IMR-90 (cell line): ENCODE data around the gene DTL. TPM values are rescaled to one million over a fixed set of nuclear protein-coding genes. Genes with fewer than 3 reads are reported as not detected.

Source experiments
- ATAC-seq: fragments of 200-7000 bp; cut with Tn5 transposase; 2 replicates; pipeline ENCODE4 v1.9.1; 2020; ENCODE audit warnings: low read depth, mild to moderate bottlenecking, moderate library complexity
- BruUV-seq: library from RNA; stranded (reverse); fragments of 400-500 nt; replicated peaks from 2 replicates; lab custom pipeline; 2021; lab: Mats Ljungman, UMichigan
- CTCF ChIA-PET: fragments of 300-600 bp; formaldehyde crosslinking; extraction: SDS; loops from one replicate; lab custom pipeline; 2021; ENCODE audit warnings: antibody characterized with exemption; lab: Yijun Ruan, JAX
- POLR2A ChIA-PET: fragments of 300-600 bp; sonication (Branson Sonifier 250); formaldehyde crosslinking; loops from one replicate; lab custom pipeline; 2022; ENCODE audit warnings: antibody characterized with exemption; ENCODE audit not compliant: unreplicated experiment; lab: Charles Lee
- DNase-seq: peaks from one replicate; pipeline ENCODE4 v3.0.0; 2013
- H2AFZ ChIP-seq: replicated peaks from 2 replicates; pipeline ENCODE3; 2013; ENCODE audit warnings: low read length, mild to moderate bottlenecking; ENCODE audit not compliant: poor library complexity
- H2AK5ac ChIP-seq: 2 replicates; pipeline ENCODE4 v1.6.1; 2013; ENCODE audit warnings: low read depth, low read length, inconsistent platforms
- H2AK9ac ChIP-seq: replicated peaks from 2 replicates; pipeline ENCODE3; 2013; ENCODE audit warnings: mild to moderate bottlenecking, low read depth, low read length, moderate library complexity; ENCODE audit not compliant: poor library complexity
- H2BK120ac ChIP-seq: 2 replicates; pipeline ENCODE4 v1.6.1; 2013; ENCODE audit warnings: low read depth, low read length, inconsistent platforms
- H2BK15ac ChIP-seq: 3 replicates; pipeline ENCODE4 v1.6.1; 2013; ENCODE audit warnings: low read depth, low read length, inconsistent platforms
- H2BK20ac ChIP-seq: 2 replicates; pipeline ENCODE4 v1.6.1; 2013; ENCODE audit warnings: low read depth, mild to moderate bottlenecking, inconsistent platforms, low read length, moderate library complexity
- H2BK5ac ChIP-seq: 2 replicates; pipeline ENCODE4 v1.6.1; 2013; ENCODE audit warnings: mild to moderate bottlenecking, low read depth, low read length, inconsistent platforms; ENCODE audit not compliant: poor library complexity, severe bottlenecking
- H3K14ac ChIP-seq: replicated peaks from 2 replicates; pipeline ENCODE4 v1.6.1; 2013; ENCODE audit warnings: low read depth, low read length, inconsistent platforms
- H3K18ac ChIP-seq: 2 replicates; pipeline ENCODE4 v1.6.1; 2013; ENCODE audit warnings: low read depth, low read length, control low read depth
- H3K23ac ChIP-seq: 2 replicates; pipeline ENCODE4 v1.6.1; 2013; ENCODE audit warnings: low read depth, low read length, inconsistent platforms
- H3K27ac ChIP-seq: 2 replicates; pipeline ENCODE4 v1.5.1; 2013; ENCODE audit warnings: mild to moderate bottlenecking, control low read depth, low read length; ENCODE audit not compliant: insufficient read depth
- H3K27me3 ChIP-seq: 2 replicates; pipeline ENCODE4 v1.6.1; 2013; ENCODE audit warnings: low read length; ENCODE audit not compliant: control insufficient read depth, insufficient read depth
- H3K36me3 ChIP-seq: 2 replicates; pipeline ENCODE4 v1.6.1; 2013; ENCODE audit warnings: low read length, mixed read lengths; ENCODE audit not compliant: control insufficient read depth, insufficient read depth
- H3K4ac ChIP-seq: 2 replicates; pipeline ENCODE4 v1.6.1; 2013; ENCODE audit warnings: low read depth, low read length, inconsistent platforms
- H3K4me1 ChIP-seq: 2 replicates; pipeline ENCODE4 v1.6.1; 2013; ENCODE audit warnings: low read length, mixed read lengths; ENCODE audit not compliant: control insufficient read depth, insufficient read depth
- H3K4me2 ChIP-seq: 2 replicates; pipeline ENCODE4 v1.6.1; 2013; ENCODE audit warnings: low read depth, mild to moderate bottlenecking, control low read depth, low read length, moderate library complexity
- H3K4me3 ChIP-seq: 2 replicates; pipeline ENCODE4 v1.5.1; 2013; ENCODE audit warnings: low read depth, mild to moderate bottlenecking, control low read depth, low read length, moderate library complexity; ENCODE audit not compliant: insufficient read depth
- H3K56ac ChIP-seq: 2 replicates; pipeline ENCODE4 v1.6.1; 2013; ENCODE audit warnings: low read length, inconsistent platforms; ENCODE audit not compliant: insufficient read depth; ENCODE audit errors: extremely low read depth
- H3K79me1 ChIP-seq, 2 experiments: 2 replicates each; pipeline ENCODE4 v1.6.1; 2013; ENCODE audit warnings: low read length in 2 of 2, inconsistent platforms in 1 of 2, low read depth in 1 of 2
- H3K9ac ChIP-seq: 2 replicates; pipeline ENCODE4 v1.6.1; 2013; ENCODE audit warnings: low read depth, low read length, control low read depth
- H3K9me1 ChIP-seq: 2 replicates; pipeline ENCODE4 v1.6.1; 2013; ENCODE audit warnings: low read length, inconsistent platforms; ENCODE audit not compliant: insufficient read depth
- H3K9me3 ChIP-seq: 2 replicates; pipeline ENCODE4 v1.6.1; 2013; ENCODE audit warnings: low read length; ENCODE audit not compliant: control insufficient read depth, insufficient read depth
- H4K20me1 ChIP-seq: 2 replicates; pipeline ENCODE4 v1.6.1; 2013; ENCODE audit warnings: low read length, inconsistent platforms; ENCODE audit not compliant: insufficient read depth
- H4K5ac ChIP-seq: 2 replicates; pipeline ENCODE4 v1.6.1; 2013; ENCODE audit warnings: mild to moderate bottlenecking, low read depth, low read length, control low read depth
- H4K8ac ChIP-seq, 2 experiments: 2 replicates each; pipeline ENCODE4 v1.6.1; 2013; ENCODE audit warnings: low read depth in 2 of 2, low read length in 2 of 2, control low read depth in 1 of 2, inconsistent platforms in 1 of 2
- H4K91ac ChIP-seq: 2 replicates; pipeline ENCODE4 v1.6.1; 2013; ENCODE audit warnings: low read depth, low read length, inconsistent platforms; ENCODE audit not compliant: insufficient read depth
- CEBPB ChIP-seq: IDR thresholded peaks from 2 replicates; pipeline ENCODE4 v1.6.1; 2012; ENCODE audit warnings: low read depth, low read length, improper control_type of control experiment
- FOS ChIP-seq: fragments of 150-350 bp; IDR thresholded peaks from 2 replicates; pipeline ENCODE4 v1.6.1; 2016; ENCODE audit warnings: low read depth, low read length
- MAFK ChIP-seq: IDR thresholded peaks from 2 replicates; pipeline ENCODE4 v1.6.1; 2012; ENCODE audit warnings: low read depth, low read length, improper control_type of control experiment
- MXI1 ChIP-seq: IDR thresholded peaks from 2 replicates; pipeline ENCODE4 v1.6.1; 2012; ENCODE audit warnings: low read depth, mild to moderate bottlenecking, low read length, moderate library complexity, borderline replicate concordance
- RAD21 ChIP-seq: IDR thresholded peaks from 2 replicates; pipeline ENCODE4 v1.6.1; 2012; ENCODE audit warnings: low read length, improper control_type of control experiment
- SMC3 ChIP-seq: fragments of 150-350 bp; IDR thresholded peaks from 2 replicates; pipeline ENCODE4 v1.6.1; 2016; ENCODE audit warnings: low read depth, mild to moderate bottlenecking, antibody characterized with exemption, low read length, moderate library complexity
- WGBS, 2 experiments: methylation state at CpG; one replicate each; pipeline versions ENCODE4 v1.1.5 to v1.1.7; 2013; ENCODE audit warnings: missing lambda C conversion rate in 2 of 2; ENCODE audit not compliant: insufficient read length in 1 of 2; ENCODE audit errors: extremely low coverage in 2 of 2; 5-methylcytosine and 5-hydroxymethylcytosine counted together
- dilution Hi-C: fragments of 300-500 bp; cut with HindIII; formaldehyde crosslinking; loops from one replicate; pipeline ENCODE4 v1.14.3; 2018; ENCODE audit warnings: low sequenced_read_pairs; ENCODE audit not compliant: unreplicated experiment
- in situ Hi-C: fragments of 300-500 bp; cut with MboI; formaldehyde crosslinking; loops from 3 replicates; pipeline ENCODE4 v1.14.3; 2019; ENCODE audit warnings: low sequenced_read_pairs, inconsistent platforms, mixed read lengths
- intact Hi-C: fragments of 100-400 bp; cut with micrococcal nuclease; formaldehyde crosslinking; loops from 2 replicates; pipeline ENCODE4 v1.10.0; 2022
- polyA plus RNA-seq, 3 experiments: library from polyadenylated mRNA; depleted of rRNA; stranded (reverse); fragments of >200 nt; gene quantifications; 2 replicates each; pipeline ENCODE4 v1.2.3, GENCODE V29; 2012; ENCODE audit warnings: low replicate concordance in 1 of 3
- total RNA-seq: library from RNA; depleted of rRNA; stranded (reverse); fragments of >200 nt; gene quantifications from 2 replicates; pipeline ENCODE4 v1.2.3, GENCODE V29; 2012

The DTL gene
- total and polyA plus RNA-seq, 2 of the 4 experiments (the other 2 are of a cell fraction), result 11.8 to 19.9 TPM

DNA sequence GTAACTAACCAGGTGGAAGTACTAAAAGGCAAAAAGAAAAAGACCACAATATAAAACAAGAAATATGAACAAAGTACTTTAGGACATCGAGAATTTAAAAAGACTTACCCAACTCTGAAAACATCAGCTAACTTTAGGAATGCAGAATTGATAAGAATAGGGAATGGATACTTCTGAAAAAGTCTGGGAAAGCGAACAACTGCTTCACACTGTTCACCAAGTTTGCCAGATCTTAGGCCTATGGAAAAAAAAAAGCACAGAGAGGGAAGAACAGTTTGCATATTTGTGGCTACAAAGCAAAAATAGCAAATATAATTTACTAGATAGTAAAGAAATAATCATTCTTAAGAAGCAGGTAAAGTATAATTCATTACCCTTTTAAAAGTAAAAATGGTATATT, 14.6 kb upstream of the DTL start:
- Histone ChIP-seq H3K23ac (no peak overlapping the region), H3K4ac (no peak overlapping the region), H3K4me1 (no peaks in the 10 kb centered on the region), H3K9ac (no peak overlapping the region), H3K4me3 (no peak overlapping the region), H3K18ac (no peak overlapping the region), H2BK20ac (no peak overlapping the region), H3K9me3 (no peaks in the 10 kb centered on the region), H2BK15ac (no peak overlapping the region), H2AFZ (no peak overlapping the region), H2AK5ac (no peak overlapping the region), H3K27ac (no peak overlapping the region), H3K9me1 (no peaks in the 10 kb centered on the region; the same call in 1 of the 2 replicates), H3K36me3 (no peaks in the 10 kb centered on the region), H2AK9ac (no peak overlapping the region), H3K27me3 (no peaks in the 10 kb centered on the region), H4K20me1 (no peaks in the 10 kb centered on the region), H4K8ac (no peak overlapping the region), H3K79me1 (peaks cover 10 to 12% of the 10 kb centered on the region in 2 experiments), H2BK5ac (no peak overlapping the region), H3K56ac (no peak overlapping the region), H3K14ac (no peak overlapping the region), H4K5ac (no peak overlapping the region), H2BK120ac (no peak overlapping the region), H4K91ac (no peak overlapping the region), H3K4me2 (no peak overlapping the region)
- in situ Hi-C loops (no loop called here), dilution Hi-C loops (no loop called here), intact Hi-C loops (no loop called here)
- ChIA-PET CTCF (interaction anchor here (1.0 kb wide), 1 partner anchor 14 kb away, joined by 3 read pairs; no protein-coding TSS in a partner anchor), POLR2A (interaction anchor here (0.6 kb wide), 1 partner anchor 11 kb away, joined by 3 read pairs; no protein-coding TSS in a partner anchor)
- ATAC-seq, result no peak
- TF ChIP-seq RAD21 (no peak), CEBPB (no peak), MXI1 (no peak), MAFK (no peak), FOS (no peak), SMC3 (no peak)
- no CpG with 5 or more reads among the region's 2 CpGs for WGBS, 2 experiments
- BruUV-seq, result no TSS peak
- DNase-seq, result no peak
